ENCODE measurements around the gene EP400.

GRCh38 chr12:132071830-132072384, 122.2 kb downstream of the EP400 start:
- TF ChIP-seq CTCF (IDR thresholded peaks at IDR 0.05), result no peak
- TF ChIP-seq POLR2A (IDR thresholded peaks at IDR 0.05), result no peak

Data from adrenal gland (tissue), 5 donors.